Stimulated activated CD8-positive, alpha-beta memory T cell treated with anti-CD3 and anti-CD28 coated beads, Interleukin-7, amount 100 ng/mL, for 4 hours (primary cell): Measurements from ENCODE around the gene HRH2.

ENCODE experiments used
- DNase-seq, 2 donors: peaks; one replicate each; pipeline ENCODE4 v3.0.0-alpha.2; 2020; ENCODE audit warnings: low read depth in 2 of 2

HRH2 gene

GRCh38 chr5:175677571-175677970, 19.7 kb downstream of the HRH2 start:
- DNase-seq = no peak

GRCh38 chr5:175678074-175678473, 20.2 kb downstream of the HRH2 start:
- DNase-seq = no peak

DNA sequence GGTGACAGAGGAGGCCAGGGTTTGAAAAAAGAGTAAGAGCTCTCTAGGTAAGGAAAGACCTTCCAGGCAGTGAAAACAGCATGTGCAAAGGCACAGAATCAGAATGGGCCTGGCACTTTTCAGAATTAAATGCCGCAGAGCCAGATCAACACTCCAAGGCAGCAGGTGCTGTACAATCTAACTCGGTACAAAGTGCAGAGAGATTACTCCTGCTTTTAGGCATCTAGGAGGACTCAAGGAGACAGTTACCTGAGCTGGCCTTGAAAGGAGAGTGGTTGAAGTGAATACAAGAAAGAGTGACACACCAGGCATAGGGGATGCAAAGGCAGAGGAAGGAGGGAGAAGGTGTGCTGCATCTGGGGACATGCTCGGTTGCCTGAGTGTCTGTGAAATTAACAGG, 21.5 kb downstream of the HRH2 start:
- DNase-seq = no peak

- no peak for DNase-seq
Measured at GRCh38 chr5:175680020-175680419, 22.1 kb downstream of the HRH2 start.

DNA sequence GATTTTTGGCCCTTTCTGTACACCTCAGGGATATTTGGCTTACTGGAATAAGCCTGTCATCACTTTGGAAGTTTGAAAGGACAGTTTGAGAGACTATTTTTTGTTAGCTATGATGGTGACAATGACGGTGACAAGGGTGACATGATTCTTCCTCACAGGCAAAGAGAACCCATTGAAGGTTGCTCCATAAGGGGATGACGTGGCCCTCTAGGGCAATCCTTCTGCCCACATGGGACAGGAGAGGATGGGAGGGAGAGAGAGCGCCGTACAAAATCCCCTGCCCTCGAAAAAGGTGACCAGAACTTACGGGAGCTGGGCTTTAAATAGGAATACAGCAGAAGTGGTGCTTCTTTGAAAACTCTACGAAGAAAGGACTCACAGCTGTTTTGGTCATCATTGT, 22.6 kb downstream of the HRH2 start:
- DNase-seq = no peak

DNA sequence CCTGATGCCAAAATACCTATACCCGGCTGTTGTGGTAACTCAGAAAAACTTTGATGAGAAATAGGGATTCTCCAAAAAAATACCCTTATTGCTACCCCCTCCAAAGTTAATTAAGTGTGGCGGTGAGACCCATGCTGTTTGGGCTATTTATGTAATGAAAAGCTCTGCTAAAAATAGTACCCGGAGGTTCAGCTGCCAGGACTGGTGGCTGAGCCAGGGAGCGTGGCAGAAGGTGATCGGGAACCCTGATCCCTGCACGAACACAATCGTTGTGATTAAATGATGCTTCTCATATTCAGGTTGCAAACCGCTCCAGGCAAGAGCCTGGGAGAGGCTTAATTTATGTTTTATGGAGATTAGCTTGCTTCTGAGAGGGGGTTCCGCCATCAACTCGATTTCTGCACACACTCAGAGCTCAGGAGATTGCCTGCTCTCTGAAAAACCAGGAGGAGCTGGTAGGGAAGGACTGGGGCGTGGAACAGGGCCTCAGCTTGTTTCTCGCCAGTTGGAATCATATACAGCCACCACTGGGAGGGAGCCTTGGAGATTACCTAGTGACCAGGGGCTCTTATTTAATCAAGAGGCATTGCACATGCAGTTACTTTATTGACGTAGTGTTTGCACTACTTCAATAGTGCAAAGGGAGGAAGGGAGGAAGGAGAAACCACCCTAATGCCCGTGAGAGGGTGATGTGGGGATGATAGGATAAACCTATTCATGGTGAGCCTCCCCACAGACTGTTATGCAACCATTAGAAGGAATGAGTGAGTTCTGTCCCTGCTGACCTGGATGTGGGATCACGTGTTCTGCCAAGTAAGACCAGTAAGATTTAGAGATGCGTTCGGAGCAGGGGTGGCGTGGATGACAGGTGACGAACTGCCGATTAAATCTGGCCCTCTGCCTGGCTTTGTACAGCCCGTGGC, 23.4 kb downstream of the HRH2 start:
- DNase-seq = no peak

GRCh38 chr5:175681968-175682340, 24.1 kb downstream of the HRH2 start:
- DNase-seq = no peak

DNA sequence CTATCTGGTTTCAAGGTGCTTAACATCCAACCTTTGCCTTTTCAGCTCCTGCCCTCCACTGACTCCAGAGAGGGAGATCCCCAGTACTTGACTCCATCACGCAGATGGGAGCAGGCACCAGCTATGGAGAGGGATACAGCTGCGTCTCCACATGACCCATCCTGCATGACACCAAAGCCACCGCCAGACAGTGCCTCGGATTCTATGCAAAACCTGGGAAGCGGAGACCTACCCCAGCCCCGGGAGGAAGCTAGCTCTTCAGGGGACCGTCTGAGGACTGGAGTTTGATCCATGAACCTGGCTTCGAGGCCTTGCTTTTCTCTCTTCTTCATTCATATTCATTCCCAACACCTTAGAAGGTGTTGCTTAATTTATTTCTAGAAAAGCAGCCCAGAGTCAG, 24.8 kb downstream of the HRH2 start:
- DNase-seq = no peak

DNA sequence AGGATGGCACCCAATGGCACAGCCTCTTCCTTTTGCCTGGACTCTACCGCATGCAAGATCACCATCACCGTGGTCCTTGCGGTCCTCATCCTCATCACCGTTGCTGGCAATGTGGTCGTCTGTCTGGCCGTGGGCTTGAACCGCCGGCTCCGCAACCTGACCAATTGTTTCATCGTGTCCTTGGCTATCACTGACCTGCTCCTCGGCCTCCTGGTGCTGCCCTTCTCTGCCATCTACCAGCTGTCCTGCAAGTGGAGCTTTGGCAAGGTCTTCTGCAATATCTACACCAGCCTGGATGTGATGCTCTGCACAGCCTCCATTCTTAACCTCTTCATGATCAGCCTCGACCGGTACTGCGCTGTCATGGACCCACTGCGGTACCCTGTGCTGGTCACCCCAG, 25.4 kb downstream of the HRH2 start:
- no peak for DNase-seq

DNA sequence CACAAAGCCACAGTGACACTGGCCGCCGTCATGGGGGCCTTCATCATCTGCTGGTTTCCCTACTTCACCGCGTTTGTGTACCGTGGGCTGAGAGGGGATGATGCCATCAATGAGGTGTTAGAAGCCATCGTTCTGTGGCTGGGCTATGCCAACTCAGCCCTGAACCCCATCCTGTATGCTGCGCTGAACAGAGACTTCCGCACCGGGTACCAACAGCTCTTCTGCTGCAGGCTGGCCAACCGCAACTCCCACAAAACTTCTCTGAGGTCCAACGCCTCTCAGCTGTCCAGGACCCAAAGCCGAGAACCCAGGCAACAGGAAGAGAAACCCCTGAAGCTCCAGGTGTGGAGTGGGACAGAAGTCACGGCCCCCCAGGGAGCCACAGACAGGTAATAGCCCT, 26.1 kb downstream of the HRH2 start:
- DNase-seq = no peak

GRCh38 chr5:175684931-175685330, 27.1 kb downstream of the HRH2 start:
- DNase-seq = no peak

DNA sequence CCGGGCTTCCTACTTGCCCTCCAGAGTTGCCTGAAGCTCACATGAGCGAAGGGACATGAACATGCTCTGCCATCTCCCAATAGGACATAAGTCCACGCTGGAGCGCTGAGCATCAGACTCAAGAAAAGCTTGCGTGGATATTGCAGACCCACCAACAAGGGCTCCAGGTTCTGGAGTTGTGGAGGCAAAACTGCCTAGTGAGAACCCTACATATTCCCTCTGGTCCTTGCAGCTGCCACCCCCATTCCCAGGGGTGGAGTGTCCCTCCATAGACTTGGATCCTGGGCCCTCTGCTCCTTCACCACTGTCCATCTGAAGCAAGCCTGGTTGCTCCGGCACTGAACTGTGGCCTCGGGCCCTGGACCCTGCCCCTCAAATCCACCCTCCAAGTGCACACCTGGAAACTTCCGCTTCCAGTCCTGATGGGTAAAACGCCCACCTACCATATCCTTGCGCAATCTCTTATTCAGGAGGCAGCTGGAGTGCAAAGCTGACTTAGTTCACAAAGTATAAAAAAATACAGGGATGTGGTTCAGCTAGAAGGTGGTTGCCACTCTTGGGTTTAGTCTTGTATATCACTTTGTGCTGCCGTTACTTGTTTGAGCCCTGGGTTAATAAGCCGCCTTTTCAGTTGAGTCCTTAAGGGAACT, 28.0 kb downstream of the HRH2 start:
- DNase-seq = no peak

DNA sequence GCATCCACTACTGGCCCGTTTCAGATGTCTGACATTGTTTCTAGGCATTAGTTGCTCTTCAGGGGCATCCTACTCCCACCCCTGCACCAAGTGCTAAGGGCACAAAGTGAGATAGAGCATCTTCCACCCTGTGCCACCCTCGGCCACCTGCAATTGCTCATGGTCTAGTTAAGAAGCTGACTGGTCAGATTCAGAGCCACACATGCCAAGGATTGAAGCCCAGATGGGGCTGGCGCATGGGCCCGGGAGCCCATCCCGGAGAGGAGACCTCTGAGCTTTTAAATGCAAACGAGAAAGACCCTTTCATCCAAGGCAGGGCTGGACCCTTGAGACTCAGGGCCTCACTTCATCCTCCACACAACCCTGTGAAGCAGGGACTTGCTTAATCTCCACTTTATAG, 28.5 kb downstream of the HRH2 start:
- DNase-seq = no peak

DNA sequence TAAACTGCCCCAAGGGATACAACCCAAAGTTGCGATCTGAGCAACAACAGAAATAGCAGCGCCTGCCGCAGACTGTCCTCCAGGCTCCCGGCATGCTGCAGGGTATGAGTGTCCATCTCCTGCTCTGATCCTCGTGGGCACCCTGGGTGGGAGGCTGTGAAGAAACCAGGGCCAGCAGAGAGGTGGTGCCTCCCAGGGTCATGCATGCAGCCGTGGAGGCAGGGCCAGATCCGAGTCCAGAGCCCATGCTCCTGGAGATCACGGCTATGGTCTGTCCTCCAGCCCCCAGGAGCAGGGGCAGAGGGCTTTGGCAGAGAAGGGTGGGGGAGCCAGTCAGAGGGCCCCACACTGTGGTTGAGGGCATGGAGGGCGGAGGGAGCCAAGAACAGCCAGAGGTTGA, 29.0 kb downstream of the HRH2 start:
- no peak for DNase-seq

GRCh38 chr5:175687231-175687701, 29.4 kb downstream of the HRH2 start:
- DNase-seq = no peak

DNA sequence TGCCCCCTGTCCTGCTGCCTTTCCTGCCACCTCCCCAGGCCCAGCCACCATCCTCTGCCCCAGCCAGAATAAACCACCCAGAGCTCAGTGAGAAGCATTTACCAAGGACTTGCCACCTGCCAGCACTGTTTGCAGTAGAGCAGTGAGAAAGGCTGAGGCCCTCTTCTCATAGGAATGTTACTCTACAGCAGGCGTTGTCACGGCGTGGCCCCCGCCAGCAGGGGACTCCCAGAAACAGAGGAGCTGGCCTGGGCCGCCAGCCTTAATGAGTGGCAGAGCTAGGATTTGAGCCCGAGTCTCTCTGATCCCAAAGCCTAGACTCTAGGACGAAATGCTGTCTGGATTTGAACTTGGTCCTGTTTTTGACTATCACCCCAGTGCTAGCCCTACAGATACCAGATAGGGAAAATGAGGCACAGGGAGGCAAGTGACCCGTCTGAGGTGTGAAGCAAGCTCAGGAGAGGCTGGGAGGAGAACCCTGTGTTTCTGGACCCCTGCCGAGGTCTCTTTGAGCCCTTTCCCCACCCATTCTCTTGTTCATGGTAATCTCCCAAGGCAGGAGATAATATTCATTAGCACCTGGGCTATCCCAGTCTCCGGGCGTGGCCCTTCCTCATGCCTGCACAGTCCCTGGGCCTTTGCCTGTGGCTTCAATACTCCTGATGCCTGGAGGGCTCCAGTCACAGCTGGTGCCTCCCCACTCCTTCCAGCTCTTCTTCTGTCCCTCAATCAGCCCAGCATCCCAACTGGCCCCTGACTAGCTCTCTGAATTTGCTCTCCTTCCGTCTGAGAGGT, 30.7 kb downstream of the HRH2 start:
- no peak for DNase-seq

DNA sequence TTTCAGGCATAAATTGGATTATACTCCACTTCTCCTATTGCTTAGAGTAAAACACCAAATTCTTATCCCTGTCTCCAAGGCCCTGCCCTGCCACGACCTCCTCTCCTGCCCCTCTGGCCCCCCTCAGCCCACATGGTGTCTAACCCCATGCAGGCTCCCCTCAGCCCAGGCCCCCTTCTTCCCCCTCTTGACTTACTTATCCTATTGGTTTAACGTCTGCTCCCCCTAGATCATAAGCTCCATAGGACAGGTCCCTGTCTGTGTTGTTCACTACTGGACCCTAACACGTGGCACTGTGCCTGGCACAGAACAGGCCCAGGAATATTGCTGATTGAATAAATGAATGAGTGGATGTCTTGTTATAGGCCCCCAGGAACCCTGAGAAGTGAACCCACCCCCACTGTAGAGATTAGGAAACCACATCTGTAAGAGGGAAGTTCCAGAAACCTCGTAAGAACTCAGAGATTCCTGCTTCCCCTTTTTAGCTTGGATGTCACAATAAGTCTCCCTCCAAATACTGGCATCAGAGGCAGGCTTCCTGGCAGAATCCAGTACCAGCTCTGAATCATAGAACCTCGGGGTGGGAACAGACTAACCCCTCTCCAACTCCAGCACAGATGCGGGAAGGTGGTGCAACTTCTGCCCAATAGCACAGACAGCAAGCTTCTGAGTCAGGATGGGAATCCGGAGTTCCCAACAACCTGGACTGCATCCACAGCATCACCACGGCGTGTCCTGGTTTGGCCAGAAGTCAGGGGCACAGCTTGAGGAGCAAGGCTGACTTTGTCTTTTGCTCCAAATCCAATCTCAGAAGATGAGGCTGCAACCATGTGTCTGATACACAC, 31.5 kb downstream of the HRH2 start:
- DNase-seq = no peak

- no peak for DNase-seq
Measured at GRCh38 chr5:175690025-175690424, 32.2 kb downstream of the HRH2 start.

DNA sequence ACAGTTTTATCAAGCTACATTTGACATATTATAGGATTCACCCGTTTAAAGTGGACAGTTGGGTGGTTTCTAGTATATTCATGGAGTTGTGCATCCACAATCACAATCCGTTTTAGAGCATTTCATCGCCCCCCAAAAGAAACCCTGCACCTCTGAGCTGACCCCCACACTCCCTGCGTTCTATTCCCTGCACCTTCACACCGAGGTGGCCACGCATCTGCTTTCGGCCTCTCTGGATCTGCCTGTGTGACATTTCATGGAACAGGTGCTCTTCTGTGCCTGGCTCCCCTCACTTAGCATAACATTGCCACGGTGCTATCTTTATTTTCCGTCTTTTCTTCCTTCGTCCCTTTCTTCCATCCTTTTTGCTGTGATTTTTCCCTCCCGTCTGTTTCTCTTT, 32.7 kb downstream of the HRH2 start:
- no peak for DNase-seq

DNA sequence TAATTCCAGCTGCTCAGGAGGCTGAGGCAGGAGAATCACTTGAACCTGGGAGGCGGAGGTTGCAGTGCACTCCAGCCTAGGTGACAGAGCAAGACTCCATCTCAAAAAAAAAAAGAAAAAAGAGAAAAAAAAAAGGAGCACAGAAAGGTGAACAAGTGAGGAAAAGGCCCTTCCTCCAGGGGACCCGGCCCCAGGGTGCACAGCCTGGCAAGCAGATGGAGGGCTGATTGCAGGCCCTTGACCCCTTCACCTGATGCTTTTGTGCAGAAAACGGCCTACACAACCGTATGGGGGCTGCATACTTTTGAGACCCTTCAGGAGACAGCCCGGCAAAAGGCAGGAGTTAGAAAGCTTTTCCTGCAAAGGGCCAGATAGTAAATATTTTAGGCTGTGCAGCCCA, 33.9 kb downstream of the HRH2 start:
- DNase-seq = no peak

GRCh38 chr5:175692235-175692995, 34.5 kb downstream of the HRH2 start:
- no peak for DNase-seq
